ENCODE results near the gene TBCB. TPM values are rescaled to one million over a fixed set of nuclear protein-coding genes. Genes with fewer than 3 reads are reported as not detected.
"Not testable (repeated sequence)": the region's sequence is repeated elsewhere in the genome, so short reads cannot be mapped to it uniquely, and the experiment has no call there.

The TBCB gene
- total RNA-seq, 1 donor from 2014 or later: 138 TPM

DNA sequence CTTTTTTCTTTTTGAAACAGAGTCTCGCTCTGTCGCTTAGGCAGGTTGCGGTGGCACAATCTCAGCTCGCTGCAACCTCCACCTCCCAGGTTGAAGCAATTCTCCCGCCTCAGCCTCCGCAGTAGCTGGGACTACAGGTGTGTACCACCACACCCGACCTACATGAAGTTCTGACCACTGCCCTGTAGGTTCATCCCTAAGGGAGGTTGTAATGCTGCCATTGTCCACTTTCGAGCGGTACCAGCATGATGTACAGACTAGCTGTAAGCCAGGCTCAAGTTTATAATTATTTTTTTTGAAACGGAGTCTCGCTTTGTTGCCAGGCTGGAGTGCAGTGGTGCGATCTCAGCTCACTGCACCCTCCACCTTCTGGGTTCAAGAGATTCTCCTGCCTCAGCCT lies 48.5 kb downstream of the TBCB start:
- DNase-seq (ENCODE audit: low spot score, unreplicated experiment): no peak
- no peak overlapping the region for H3K4me3 Mint-ChIP-seq (ENCODE audit: low read depth)
- no peak overlapping the region for H3K27ac Mint-ChIP-seq
- peaks cover 4% of the 10 kb centered on the region for H3K27me3 Mint-ChIP-seq
- H3K4me1 Mint-ChIP-seq (ENCODE audit: low read depth): peaks cover 2% of the 10 kb centered on the region
- H3K9me3 Mint-ChIP-seq (ENCODE audit: low read depth): no peaks in the 10 kb centered on the region
- H3K36me3 Mint-ChIP-seq (ENCODE audit: insufficient read depth): peaks cover 13% of the 10 kb centered on the region
- TF ChIP-seq, protein P1, sequence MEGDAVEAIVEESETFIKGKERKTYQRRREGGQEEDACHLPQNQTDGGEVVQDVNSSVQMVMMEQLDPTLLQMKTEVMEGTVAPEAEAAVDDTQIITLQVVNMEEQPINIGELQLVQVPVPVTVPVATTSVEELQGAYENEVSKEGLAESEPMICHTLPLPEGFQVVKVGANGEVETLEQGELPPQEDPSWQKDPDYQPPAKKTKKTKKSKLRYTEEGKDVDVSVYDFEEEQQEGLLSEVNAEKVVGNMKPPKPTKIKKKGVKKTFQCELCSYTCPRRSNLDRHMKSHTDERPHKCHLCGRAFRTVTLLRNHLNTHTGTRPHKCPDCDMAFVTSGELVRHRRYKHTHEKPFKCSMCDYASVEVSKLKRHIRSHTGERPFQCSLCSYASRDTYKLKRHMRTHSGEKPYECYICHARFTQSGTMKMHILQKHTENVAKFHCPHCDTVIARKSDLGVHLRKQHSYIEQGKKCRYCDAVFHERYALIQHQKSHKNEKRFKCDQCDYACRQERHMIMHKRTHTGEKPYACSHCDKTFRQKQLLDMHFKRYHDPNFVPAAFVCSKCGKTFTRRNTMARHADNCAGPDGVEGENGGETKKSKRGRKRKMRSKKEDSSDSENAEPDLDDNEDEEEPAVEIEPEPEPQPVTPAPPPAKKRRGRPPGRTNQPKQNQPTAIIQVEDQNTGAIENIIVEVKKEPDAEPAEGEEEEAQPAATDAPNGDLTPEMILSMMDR (IDR thresholded peaks at IDR 0.05; ENCODE audit: unreplicated experiment): no peak

DNA sequence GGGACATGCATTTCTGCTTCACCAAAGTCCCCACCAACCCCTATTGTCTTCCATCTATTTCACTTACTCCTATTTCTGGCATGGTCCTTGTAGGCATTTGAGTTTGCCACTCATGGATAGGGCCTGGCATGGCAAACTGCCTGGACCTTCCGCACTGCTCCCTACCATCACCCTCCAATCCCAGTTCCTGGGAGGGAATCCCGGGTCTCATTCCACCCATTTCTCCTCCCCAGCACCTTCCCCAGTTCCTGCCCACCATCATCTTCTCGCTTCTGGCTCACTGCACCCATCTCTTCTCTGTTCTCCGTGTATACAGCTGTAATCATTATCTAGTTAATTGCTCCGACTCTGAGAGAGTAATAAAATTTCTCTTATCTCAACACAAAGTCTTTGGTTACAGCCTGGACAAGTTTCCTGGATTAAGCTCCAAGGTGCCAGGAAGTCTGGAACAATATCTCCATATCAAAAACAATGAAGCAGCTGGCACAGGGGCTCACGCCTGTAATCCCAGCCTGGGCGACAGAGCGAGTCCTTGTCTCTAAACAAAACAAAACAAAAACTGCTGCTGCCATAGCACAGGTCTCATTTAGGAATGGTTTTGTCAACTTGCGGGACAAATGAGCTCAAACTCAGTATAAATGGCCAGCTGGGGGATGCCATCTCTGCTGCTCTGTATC lies 54.0 kb downstream of the TBCB start:
- Mint-ChIP-seq H3K4me3 (ENCODE audit: low read depth) (no peak overlapping the region), H3K9me3 (ENCODE audit: low read depth) (no peaks in the 10 kb centered on the region), H3K4me1 (ENCODE audit: low read depth) (peaks cover 4% of the 10 kb centered on the region), H3K36me3 (ENCODE audit: insufficient read depth) (peaks cover 2% of the 10 kb centered on the region), H3K27me3 (no peaks in the 10 kb centered on the region), H3K27ac (no peak overlapping the region)
- TF ChIP-seq, protein P1 (IDR thresholded peaks at IDR 0.05; ENCODE audit: unreplicated experiment): no peak
- DNase-seq (ENCODE audit: low spot score, unreplicated experiment): no peak

GRCh38 chr19:36172852-36173251 lies 57.6 kb downstream of the TBCB start:
- H3K4me3 Mint-ChIP-seq (ENCODE audit: low read depth): no peak overlapping the region
- no peak for DNase-seq (ENCODE audit: low spot score, unreplicated experiment)
- no peaks in the 10 kb centered on the region for H3K9me3 Mint-ChIP-seq (ENCODE audit: low read depth)
- TF ChIP-seq, protein P1 (IDR thresholded peaks at IDR 0.05; ENCODE audit: unreplicated experiment): no peak
- H3K27me3 Mint-ChIP-seq: no peaks in the 10 kb centered on the region
- no peaks in the 10 kb centered on the region for H3K36me3 Mint-ChIP-seq (ENCODE audit: insufficient read depth)
- H3K4me1 Mint-ChIP-seq (ENCODE audit: low read depth): peaks cover 4% of the 10 kb centered on the region
- H3K27ac Mint-ChIP-seq: no peak overlapping the region

GRCh38 chr19:36173846-36174245 lies 58.6 kb downstream of the TBCB start:
- not testable (repeated sequence) for H3K27ac Mint-ChIP-seq; DNase-seq (ENCODE audit: low spot score, unreplicated experiment); H3K27me3 Mint-ChIP-seq; H3K4me1 Mint-ChIP-seq (ENCODE audit: low read depth); H3K36me3 Mint-ChIP-seq (ENCODE audit: insufficient read depth); H3K9me3 Mint-ChIP-seq (ENCODE audit: low read depth); H3K4me3 Mint-ChIP-seq (ENCODE audit: low read depth)

Other genes with a start within 250 kb of the TBCB start
- 134 and 135 TPM in 2 replicates for gene APLP1, start 246.9 kb upstream of the TBCB start, total RNA-seq
- gene NFKBID, start 214.9 kb upstream of the TBCB start, total RNA-seq: 11.4 and 13.9 TPM in 2 replicates
- gene HCST, start 212.9 kb upstream of the TBCB start, total RNA-seq: 1.6 TPM in 1 of 2 replicates, not detected in the other
- not detected in 2 replicates for gene TYROBP, start 207.2 kb upstream of the TBCB start, total RNA-seq
- 31.0 and 31.5 TPM in 2 replicates for gene LRFN3, start 179.1 kb upstream of the TBCB start, total RNA-seq
- gene SDHAF1, start 120.3 kb upstream of the TBCB start, total RNA-seq: 13.3 and 14.4 TPM in 2 replicates
- gene SYNE4, start 106.7 kb upstream of the TBCB start, total RNA-seq: 32.8 and 33.2 TPM in 2 replicates
- gene ALKBH6, start 101.3 kb upstream of the TBCB start, total RNA-seq: 32.9 and 36.8 TPM in 2 replicates
- gene CLIP3, start 82.6 kb upstream of the TBCB start, total RNA-seq: 16.2 and 17.9 TPM in 2 replicates
- 10.1 and 10.4 TPM in 2 replicates for gene THAP8, start 61.2 kb upstream of the TBCB start, total RNA-seq
- 9.2 and 10.6 TPM in 2 replicates for gene WDR62, start 60.6 kb upstream of the TBCB start, total RNA-seq
- gene OVOL3, start 4.3 kb upstream of the TBCB start, total RNA-seq: 0.47 TPM in 1 of 2 replicates, not detected in the other
- gene POLR2I, start 593 bp upstream of the TBCB start, total RNA-seq: 84.8 and 85.8 TPM in 2 replicates
- 427 and 435 TPM in 2 replicates for gene CAPNS1, start 24.6 kb downstream of the TBCB start, total RNA-seq
- gene COX7A1, start 37.0 kb downstream of the TBCB start, total RNA-seq: not detected in 2 replicates
- 8.2 and 9.0 TPM in 2 replicates for gene ZNF565, start 99.2 kb downstream of the TBCB start, total RNA-seq
- gene ZNF146, start 99.6 kb downstream of the TBCB start, total RNA-seq: 99.0 and 101 TPM in 2 replicates

Measured in progenitor cell of endocrine pancreas (in vitro differentiated cells).